Gastroesophageal sphincter (tissue), 3 donors: ENCODE results near the gene BCDIN3D.

ENCODE experiments used
- CTCF ChIP-seq, 4 experiments: fragments of 200-600 bp in 2 of 4; fragments of 450-650 bp in 2 of 4; sonication (generic) in 1 of 4; IDR thresholded peaks; one replicate each; pipeline ENCODE4 v1.5.1; 2017 to 2019; ENCODE audit warnings: antibody characterized with exemption in 4 of 4, mild to moderate bottlenecking in 2 of 4, moderate library complexity in 2 of 4
- EP300 ChIP-seq: sonication (generic); formaldehyde crosslinking; IDR thresholded peaks from one replicate; pipeline ENCODE4 v1.6.1; 2017; ENCODE audit warnings: antibody characterized with exemption, mild to moderate bottlenecking
- POLR2A ChIP-seq, 2 donors: fragments of 450-650 bp; IDR thresholded peaks; one replicate each; pipeline ENCODE4 v1.6.1; 2017; ENCODE audit warnings: antibody characterized with exemption in 2 of 2, mild to moderate bottlenecking in 2 of 2, moderate library complexity in 1 of 2
- POLR2AphosphoS5 ChIP-seq: sonication (generic); formaldehyde crosslinking; IDR thresholded peaks from one replicate; pipeline ENCODE4 v1.6.1; 2017; ENCODE audit warnings: antibody characterized with exemption

- TF ChIP-seq CTCF (IDR thresholded peaks at IDR 0.05) (peak in 3 of 4 experiments; percentile 90 to 99 (median 93)), POLR2AphosphoS5 (no peak), POLR2A (IDR thresholded peaks at IDR 0.05) (no peak), EP300 (no peak)
Measured at GRCh38 chr12:49866859-49867569, 24.1 kb upstream of the BCDIN3D start.
